Nephron progenitor cell (in vitro differentiated cells): ENCODE data around the gene EPM2A.

Experiments
- DNase-seq: peaks from one replicate; pipeline ENCODE4 v3.0.0; 2021
- H3K27ac Mint-ChIP-seq: 2 replicates; pipeline ENCODE4 v1.8.0; 2021; ENCODE audit warnings: mild to moderate bottlenecking, moderate library complexity, mixed read lengths
- H3K27me3 Mint-ChIP-seq: 2 replicates; pipeline ENCODE4 v1.8.0; 2021; ENCODE audit warnings: mild to moderate bottlenecking, low read depth, mixed read lengths; ENCODE audit not compliant: poor library complexity
- H3K36me3 Mint-ChIP-seq: 2 replicates; pipeline ENCODE4 v1.8.0; 2021; ENCODE audit warnings: low read depth, mixed read lengths
- H3K4me1 Mint-ChIP-seq: 2 replicates; pipeline ENCODE4 v1.8.0; 2021; ENCODE audit warnings: mixed read lengths
- H3K4me3 Mint-ChIP-seq: 2 replicates; pipeline ENCODE4 v1.8.0; 2021; ENCODE audit warnings: mild to moderate bottlenecking, moderate library complexity, mixed read lengths
- H3K9me3 Mint-ChIP-seq: 2 replicates; pipeline ENCODE4 v1.8.0; 2021; ENCODE audit warnings: mild to moderate bottlenecking, moderate library complexity, mixed read lengths
- TF ChIP-seq, protein P1 (sequence below): fragments of 200-600 bp; sonication (generic); IDR thresholded peaks from 2 replicates; pipeline ENCODE4 v1.5.0; 2021; ENCODE audit warnings: antibody characterized with exemption

The EPM2A gene

DNA sequence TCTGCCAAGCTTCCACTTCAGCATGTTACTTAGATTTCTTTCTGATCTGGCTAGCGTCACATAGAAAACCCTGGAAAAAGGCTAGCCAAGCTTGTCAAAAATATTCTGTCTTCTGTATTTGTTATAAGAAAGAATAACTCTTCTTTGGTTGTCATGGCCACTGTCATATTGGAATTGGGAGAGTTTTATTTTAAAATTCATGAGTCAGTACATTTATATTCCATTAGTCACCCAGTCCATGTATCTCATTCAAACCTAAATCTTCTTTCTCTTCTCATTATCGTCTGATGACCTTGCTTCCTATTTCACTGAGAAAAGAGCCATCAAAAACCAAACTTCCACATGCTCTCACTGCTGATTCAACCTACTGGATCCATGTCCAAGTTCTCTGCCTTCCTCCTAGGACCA, 65.7 kb downstream of the EPM2A start:
- H3K27me3 Mint-ChIP-seq: no peaks in the 10 kb centered on the region
- H3K27ac Mint-ChIP-seq: peak overlapping the region; percentile 63
- peaks cover 9% of the 10 kb centered on the region for H3K4me1 Mint-ChIP-seq
- DNase-seq: no peak
- H3K4me3 Mint-ChIP-seq: no peak overlapping the region
- peaks cover 4% of the 10 kb centered on the region for H3K9me3 Mint-ChIP-seq
- peaks cover 27% of the 10 kb centered on the region for H3K36me3 Mint-ChIP-seq
- TF ChIP-seq, protein P1, sequence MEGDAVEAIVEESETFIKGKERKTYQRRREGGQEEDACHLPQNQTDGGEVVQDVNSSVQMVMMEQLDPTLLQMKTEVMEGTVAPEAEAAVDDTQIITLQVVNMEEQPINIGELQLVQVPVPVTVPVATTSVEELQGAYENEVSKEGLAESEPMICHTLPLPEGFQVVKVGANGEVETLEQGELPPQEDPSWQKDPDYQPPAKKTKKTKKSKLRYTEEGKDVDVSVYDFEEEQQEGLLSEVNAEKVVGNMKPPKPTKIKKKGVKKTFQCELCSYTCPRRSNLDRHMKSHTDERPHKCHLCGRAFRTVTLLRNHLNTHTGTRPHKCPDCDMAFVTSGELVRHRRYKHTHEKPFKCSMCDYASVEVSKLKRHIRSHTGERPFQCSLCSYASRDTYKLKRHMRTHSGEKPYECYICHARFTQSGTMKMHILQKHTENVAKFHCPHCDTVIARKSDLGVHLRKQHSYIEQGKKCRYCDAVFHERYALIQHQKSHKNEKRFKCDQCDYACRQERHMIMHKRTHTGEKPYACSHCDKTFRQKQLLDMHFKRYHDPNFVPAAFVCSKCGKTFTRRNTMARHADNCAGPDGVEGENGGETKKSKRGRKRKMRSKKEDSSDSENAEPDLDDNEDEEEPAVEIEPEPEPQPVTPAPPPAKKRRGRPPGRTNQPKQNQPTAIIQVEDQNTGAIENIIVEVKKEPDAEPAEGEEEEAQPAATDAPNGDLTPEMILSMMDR: no peak

DNA sequence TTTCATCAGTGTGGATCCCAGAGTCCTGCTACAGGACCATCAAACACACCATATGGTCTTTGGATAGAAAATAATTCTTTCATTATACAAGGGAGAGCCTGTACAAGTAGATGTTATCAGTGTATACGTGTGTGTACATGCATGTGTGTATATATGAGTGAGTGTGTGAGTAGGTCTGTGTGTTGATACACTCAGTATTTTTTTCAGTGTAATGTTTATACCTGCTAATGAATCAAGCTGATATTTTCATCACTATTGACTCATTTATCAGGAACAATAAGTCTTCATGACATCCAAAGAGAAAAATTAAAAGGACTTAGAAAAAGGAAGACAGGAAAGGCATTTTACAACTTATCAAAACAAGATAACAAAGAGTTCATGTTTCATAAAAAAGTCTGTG, 66.5 kb downstream of the EPM2A start:
- Mint-ChIP-seq H3K27ac (no peak overlapping the region), H3K36me3 (peaks cover 20% of the 10 kb centered on the region), H3K27me3 (no peaks in the 10 kb centered on the region)

DNA sequence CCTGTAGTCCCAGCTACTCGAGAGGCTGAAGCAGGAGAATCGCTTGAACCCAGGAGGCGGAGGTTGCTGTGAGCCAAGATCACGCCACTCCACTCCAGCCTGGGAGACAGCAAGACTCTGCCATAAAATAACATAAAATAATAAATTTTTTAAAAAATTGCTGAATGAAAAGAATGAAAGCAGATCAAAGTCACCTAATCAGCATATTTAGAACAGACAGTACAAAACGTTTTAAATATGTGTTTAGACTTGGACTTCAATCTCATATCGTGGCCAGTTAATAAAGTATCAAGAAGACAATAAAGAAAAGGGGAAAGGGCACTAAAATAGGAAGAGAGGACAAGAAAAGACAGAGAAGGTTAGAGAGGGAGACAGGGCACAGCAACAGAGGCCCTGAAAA, 74.6 kb downstream of the EPM2A start:
- DNase-seq: no peak
- Mint-ChIP-seq H3K4me3 (no peak overlapping the region), H3K27me3 (peaks cover 6% of the 10 kb centered on the region), H3K36me3 (peaks cover 16% of the 10 kb centered on the region), H3K9me3 (peaks cover 9% of the 10 kb centered on the region), H3K27ac (peak overlapping the region; percentile 18), H3K4me1 (no peaks in the 10 kb centered on the region)
- TF ChIP-seq, protein P1: no peak

More for the DNA sequence above, 66.5 kb downstream of the EPM2A start:
- TF ChIP-seq, protein P1: no peak
- Mint-ChIP-seq H3K4me1 (peaks cover 9% of the 10 kb centered on the region), H3K9me3 (no peaks in the 10 kb centered on the region), H3K4me3 (no peak overlapping the region)
- DNase-seq: no peak

DNA sequence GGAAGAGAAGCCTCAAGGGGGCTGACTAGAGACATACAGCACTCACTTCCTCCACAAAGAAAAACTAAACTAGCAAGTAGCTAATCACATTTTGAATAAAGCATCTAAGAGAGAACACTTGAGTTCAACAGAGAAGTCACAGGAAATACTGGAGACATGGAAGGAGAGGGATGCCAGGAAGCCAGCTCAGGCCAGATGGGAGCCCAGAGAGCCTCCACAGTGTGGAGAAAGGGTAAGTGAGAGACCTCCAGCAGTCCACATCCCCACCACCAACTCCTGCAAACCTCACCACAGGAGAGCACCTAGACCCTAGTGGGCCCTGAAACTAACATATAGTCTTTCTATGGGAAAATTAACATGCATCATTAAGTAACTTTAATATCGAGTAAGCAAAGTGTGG, 79.2 kb downstream of the EPM2A start:
- Mint-ChIP-seq H3K9me3 (no peaks in the 10 kb centered on the region), H3K36me3 (peaks cover 5% of the 10 kb centered on the region), H3K4me1 (no peaks in the 10 kb centered on the region), H3K27me3 (peaks cover 10% of the 10 kb centered on the region), H3K4me3 (no peak overlapping the region), H3K27ac (no peak overlapping the region)
- TF ChIP-seq, protein P1: no peak
- DNase-seq: no peak

DNA sequence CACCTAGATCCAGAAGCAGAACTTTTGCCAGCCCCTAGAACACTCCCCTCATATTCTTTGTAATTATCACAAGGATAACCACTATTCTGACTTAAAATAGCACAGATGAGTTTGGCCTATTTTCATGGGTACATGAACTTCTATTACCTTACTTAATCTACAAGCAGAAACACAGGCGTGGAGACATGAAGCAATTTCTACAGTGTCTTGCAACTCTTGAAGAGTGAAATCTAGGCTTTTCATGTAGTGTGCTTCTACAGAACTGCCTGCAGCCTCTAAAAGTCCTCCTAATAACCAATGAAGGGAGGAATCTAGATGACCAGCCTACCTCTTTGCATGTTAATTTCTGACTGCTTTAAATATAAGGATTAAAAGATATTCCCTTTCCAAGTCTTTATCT, 82.7 kb downstream of the EPM2A start:
- Mint-ChIP-seq H3K36me3 (no peaks in the 10 kb centered on the region), H3K9me3 (no peaks in the 10 kb centered on the region), H3K27ac (no peak overlapping the region), H3K27me3 (peaks cover 7% of the 10 kb centered on the region), H3K4me1 (no peaks in the 10 kb centered on the region), H3K4me3 (no peak overlapping the region)
- TF ChIP-seq, protein P1: no peak
- no peak for DNase-seq

DNA sequence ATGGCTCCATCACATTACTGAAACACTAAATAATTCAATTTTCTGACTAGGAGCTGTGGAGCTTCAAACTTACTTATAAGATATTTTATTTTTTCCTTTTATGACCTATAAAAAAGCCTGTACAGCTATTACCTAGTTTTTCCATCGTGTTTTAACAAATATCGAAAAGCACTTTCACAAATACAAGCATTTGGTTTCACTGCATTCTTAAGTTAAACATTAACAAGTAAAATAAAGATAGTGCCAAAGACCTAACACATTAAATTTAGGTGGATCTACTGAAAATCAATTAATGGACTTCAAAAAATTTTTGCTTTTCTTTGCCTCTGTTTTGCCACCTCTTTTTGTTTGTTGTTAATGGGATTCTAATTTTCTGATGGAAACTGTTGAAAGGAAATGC, 83.3 kb downstream of the EPM2A start:
- H3K27ac Mint-ChIP-seq: no peak overlapping the region
- peaks cover 7% of the 10 kb centered on the region for H3K27me3 Mint-ChIP-seq
- H3K4me3 Mint-ChIP-seq: no peak overlapping the region
- H3K9me3 Mint-ChIP-seq: no peaks in the 10 kb centered on the region
- DNase-seq: no peak
- TF ChIP-seq, protein P1: no peak
- H3K36me3 Mint-ChIP-seq: no peaks in the 10 kb centered on the region
- H3K4me1 Mint-ChIP-seq: peaks cover 5% of the 10 kb centered on the region
